Activated CD4-positive, CD25-positive, alpha-beta regulatory T cell treated with anti-CD3 and anti-CD28 coated beads, Interleukin-2, amount 50 U/mL, for 16 hours (primary cell): Measurements from ENCODE around the gene PAX1.

Experiments
- DNase-seq: peaks from one replicate; pipeline ENCODE4 v3.0.0-alpha.2; 2020; ENCODE audit warnings: low read depth, low spot score

Gene PAX1

DNA sequence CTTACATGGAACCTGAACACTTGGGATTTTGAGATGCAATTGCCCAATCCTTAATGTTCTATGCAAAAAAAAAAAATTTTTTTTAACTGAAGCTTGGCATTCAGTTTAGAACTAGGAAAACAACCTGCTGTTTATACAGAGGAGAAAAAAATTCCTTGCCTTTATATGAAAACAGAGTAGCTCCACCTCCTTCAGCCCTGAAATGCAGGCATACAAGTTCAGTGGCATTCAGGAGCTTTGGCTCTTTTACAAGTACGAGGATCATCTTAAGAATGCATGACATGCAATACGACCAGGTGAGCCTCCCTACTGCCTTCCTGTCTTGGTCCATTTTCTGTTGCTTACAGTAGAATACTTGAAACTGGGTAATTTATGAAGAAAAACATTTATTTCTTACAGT lies 20.4 kb downstream of the PAX1 start:
- no peak for DNase-seq

DNA sequence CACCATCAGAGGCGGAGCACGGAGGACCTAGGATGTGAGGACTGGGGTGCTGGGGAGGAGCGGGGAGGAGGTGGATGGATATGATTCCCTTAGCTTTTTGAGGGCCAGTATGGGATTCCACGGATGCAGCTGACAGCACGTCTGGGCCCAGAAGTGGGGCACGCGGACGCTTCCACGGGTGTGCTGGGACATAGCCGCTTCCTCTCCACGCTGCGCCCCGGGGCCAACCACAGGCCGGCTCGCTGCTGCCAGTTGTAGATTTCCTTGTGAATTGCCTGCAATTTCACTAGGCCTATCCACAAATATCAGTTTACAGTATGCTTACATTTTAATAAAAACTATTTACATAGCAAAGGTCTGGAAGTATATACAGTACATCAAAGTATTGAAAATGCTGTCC lies 23.9 kb downstream of the PAX1 start:
- no peak for DNase-seq

DNA sequence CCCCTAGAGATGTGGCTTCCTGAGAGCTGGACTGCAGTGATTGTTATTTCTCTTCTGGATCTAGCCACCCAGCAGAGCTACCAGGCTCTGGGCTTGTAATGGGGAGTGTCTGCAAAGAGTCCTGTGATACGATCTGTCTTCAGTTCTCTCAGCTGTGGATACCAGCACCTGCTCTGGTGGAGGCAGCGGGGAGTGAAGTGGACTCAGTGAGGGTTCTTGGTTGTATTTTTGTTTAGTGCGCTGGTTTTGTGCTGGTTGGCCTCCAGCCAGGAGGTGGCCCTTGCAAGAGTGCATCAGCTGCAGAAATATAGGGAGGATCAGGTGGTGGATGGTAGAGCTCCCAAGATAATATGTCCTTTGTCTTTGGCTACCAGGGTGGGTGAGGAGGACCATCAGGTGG lies 33.7 kb downstream of the PAX1 start:
- DNase-seq, result no peak

DNA sequence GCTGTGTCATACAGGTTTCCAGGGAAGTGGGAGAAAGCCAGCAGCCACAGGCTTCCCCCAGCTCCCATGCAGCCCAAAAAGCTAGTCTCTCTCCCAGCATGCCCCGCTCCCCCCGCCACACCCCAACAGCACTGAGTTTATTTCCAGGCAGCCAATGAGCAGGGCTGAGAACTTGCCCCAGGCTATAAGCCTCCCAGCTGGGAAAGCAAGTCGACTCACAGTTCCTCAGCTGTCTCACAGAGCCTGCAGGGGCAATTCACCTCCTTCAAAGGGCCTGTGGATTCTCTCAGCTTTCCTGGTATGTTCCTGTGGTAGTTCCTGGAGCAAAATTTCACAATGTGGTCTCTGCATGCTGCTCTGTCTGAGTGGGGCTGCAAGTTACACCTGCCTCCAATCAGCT lies 34.2 kb downstream of the PAX1 start:
- no peak for DNase-seq

DNA sequence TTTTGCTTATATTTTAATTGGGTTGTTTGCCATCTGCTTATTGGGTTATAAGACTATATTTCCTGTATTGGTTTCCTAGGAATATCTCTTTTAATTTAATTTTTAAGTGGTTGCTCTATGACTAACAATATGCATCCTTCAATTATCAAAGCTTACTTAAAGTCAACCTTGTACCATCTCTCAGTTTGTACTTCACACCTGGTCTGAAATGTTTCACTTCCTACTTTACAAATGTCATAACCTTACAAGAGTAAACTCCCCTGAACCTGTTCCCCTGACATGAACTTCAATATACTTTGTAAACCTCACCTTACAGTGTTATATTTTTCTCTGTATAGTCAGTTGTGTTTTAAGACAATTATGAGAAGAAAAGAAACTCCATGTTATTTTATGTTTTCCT lies 35.8 kb downstream of the PAX1 start:
- no peak for DNase-seq

DNA sequence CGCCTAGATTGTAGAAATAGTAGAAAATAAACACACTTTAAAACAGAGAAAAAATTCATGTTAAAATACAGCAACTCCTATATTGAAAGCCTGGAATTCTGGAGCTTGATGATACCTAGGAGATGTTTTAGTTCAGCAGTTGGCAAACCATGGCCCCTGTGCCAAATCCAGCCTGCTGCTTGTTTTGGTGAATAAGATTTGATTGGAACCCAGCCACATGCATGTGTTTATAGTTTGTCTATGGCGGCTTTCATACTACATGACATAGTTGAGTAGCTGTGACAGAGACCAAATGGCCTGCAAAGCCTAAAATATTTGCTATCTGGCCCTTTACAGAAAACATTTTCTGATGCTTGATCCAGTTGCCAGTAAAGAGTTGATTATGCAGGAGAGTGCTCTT lies 57.2 kb downstream of the PAX1 start:
- DNase-seq, result no peak

DNA sequence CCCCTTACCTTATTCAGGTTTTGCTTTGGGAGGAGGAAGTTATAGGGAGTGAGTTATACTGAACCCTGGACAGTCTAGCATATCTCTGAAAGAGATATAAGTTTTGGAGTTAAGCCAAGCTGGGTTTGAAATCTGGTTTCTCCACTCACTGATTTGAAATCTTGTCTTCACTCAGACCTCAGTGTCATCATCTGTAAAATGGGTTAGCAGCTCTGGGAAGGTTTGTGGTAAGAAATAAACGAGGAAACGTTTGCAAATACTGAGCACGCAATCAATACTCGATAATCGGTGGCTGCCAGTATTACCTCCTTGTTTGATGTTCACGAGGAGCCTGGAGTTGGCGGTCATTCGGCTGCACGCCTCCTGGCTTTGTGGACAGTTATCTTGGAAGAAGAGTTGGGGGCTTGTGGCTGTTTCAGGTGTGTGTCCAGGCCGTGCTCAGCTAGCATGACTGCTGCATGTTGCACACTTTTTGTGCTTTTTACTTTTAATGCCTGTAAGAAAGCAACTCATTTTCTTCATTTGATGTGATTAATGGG lies 61.8 kb downstream of the PAX1 start:
- no peak for DNase-seq

DNA sequence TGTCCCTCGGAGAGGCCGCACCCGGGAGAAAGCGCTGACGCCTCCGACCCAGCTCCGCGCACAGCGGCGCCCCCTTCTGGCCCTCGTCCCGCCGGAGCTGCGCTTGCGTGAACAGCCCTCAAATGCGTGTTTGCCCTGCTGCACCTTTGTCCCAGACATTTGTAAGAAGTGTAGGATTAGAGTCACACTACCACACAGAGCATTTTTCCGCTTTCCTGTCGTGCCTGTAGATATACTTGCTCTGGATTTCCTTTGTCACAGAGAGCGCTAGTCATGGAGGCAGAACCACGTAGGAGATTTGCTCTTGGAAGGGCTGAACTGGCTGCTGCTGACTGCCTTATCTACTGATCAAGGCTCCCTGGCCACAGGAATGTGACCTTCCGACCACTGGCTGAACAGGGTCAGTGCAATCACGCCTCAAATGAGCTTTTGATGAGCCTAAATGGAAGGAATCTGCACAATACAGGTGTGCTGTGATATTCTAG lies 62.3 kb downstream of the PAX1 start:
- DNase-seq, result no peak
